ENCODE results near the gene GTF2IRD1. TPM values are rescaled to one million over a fixed set of nuclear protein-coding genes. Genes with fewer than 3 reads are reported as not detected.

Gene GTF2IRD1
- total and polyA plus RNA-seq, 2 experiments from 2014 or later, result 28.7 to 37.1 TPM

DNA sequence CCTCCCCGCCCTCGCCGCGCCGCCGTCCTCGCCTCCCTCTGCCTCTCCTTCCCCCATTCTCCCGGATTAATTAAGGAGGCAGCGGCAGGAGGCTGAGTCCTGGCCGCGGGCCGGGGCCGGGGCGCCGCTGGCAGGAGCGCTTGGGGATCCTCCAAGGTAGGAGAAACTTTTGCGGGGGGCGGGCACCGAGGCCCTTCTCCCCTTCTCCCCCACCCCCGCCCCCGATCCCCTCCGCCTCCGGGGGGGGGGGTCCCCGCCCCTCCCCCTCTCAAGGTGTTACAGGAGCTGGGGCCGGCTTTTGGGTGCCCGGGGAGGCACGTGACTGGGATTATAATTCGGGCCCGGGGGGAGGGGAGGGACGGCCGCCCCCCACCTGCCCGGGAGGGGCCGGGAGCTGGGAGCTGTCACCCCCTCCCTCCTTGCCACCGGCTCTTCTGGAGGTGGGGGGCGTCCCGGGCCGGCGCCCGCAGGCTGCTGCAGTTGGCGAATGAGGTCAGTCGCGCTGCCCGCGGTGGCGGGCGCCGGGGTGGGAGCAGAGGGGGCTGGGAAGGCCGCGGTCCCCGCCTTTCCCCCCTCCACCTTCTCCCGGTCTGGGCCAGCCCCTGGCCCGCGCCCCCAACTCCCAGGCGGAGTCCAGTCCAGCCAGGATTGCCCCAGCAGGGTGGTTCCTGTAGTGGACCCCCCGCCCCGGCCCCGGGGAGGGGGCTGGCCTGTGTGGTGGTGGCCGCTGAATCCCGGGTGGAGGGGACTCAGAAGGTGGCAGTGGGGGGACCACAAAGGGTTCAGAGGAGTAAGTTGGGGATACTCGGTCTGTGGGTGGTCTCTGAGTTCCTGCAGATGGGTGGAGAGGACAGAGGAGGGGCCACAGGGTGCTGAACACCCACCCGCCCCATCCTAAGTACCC is 567 bp downstream of the GTF2IRD1 start:
- H3K36me3 Mint-ChIP-seq (ENCODE audit: low read depth), result no peaks in the 10 kb centered on the region; the same call in 2 of the 3 replicates
- H4K20me1 ChIP-seq (replicated peaks; ENCODE audit: insufficient read depth), result peaks cover 7% of the 10 kb centered on the region
- peak overlapping the region; percentile 90 for H3K4me2 ChIP-seq
- H3K27me3 ChIP-seq (ENCODE audit: insufficient read depth), result no peaks in the 10 kb centered on the region
- peaks cover 2% of the 10 kb centered on the region; the same call in 2 of the 3 replicates for H3K9me3 Mint-ChIP-seq
- H3K79me2 ChIP-seq (replicated peaks; ENCODE audit: insufficient read depth), result peaks cover 49% of the 10 kb centered on the region
- H3K4me3 Mint-ChIP-seq, result peak overlapping the region; percentile 68
- no peaks in the 10 kb centered on the region for H3K36me3 ChIP-seq (ENCODE audit: insufficient read depth)
- TF ChIP-seq NANOG (IDR thresholded peaks at IDR 0.05; ENCODE audit: borderline replicate concordance) (no peak), EZH2phosphoT487 (IDR thresholded peaks at IDR 0.05; ENCODE audit: unreplicated experiment) (no peak), ZNF331 (CRISPR knock-in tag; IDR thresholded peaks at IDR 0.05; ENCODE audit: low read depth) (no peak), EZH2 (IDR thresholded peaks at IDR 0.05; ENCODE audit: low read depth, unreplicated experiment) (no peak), CREB1 (CRISPR knock-in tag; IDR thresholded peaks at IDR 0.05; ENCODE audit: low read depth) (no peak), ZNF114 (CRISPR knock-in tag; IDR thresholded peaks at IDR 0.05) (no peak), STAT1 (IDR thresholded peaks at IDR 0.05; ENCODE audit: unreplicated experiment) (no peak)
- TF ChIP-seq, protein P1, sequence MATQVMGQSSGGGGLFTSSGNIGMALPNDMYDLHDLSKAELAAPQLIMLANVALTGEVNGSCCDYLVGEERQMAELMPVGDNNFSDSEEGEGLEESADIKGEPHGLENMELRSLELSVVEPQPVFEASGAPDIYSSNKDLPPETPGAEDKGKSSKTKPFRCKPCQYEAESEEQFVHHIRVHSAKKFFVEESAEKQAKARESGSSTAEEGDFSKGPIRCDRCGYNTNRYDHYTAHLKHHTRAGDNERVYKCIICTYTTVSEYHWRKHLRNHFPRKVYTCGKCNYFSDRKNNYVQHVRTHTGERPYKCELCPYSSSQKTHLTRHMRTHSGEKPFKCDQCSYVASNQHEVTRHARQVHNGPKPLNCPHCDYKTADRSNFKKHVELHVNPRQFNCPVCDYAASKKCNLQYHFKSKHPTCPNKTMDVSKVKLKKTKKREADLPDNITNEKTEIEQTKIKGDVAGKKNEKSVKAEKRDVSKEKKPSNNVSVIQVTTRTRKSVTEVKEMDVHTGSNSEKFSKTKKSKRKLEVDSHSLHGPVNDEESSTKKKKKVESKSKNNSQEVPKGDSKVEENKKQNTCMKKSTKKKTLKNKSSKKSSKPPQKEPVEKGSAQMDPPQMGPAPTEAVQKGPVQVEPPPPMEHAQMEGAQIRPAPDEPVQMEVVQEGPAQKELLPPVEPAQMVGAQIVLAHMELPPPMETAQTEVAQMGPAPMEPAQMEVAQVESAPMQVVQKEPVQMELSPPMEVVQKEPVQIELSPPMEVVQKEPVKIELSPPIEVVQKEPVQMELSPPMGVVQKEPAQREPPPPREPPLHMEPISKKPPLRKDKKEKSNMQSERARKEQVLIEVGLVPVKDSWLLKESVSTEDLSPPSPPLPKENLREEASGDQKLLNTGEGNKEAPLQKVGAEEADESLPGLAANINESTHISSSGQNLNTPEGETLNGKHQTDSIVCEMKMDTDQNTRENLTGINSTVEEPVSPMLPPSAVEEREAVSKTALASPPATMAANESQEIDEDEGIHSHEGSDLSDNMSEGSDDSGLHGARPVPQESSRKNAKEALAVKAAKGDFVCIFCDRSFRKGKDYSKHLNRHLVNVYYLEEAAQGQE (IDR thresholded peaks at IDR 0.05; ENCODE audit: unreplicated experiment), result no peak
- TF ChIP-seq, protein P2, sequence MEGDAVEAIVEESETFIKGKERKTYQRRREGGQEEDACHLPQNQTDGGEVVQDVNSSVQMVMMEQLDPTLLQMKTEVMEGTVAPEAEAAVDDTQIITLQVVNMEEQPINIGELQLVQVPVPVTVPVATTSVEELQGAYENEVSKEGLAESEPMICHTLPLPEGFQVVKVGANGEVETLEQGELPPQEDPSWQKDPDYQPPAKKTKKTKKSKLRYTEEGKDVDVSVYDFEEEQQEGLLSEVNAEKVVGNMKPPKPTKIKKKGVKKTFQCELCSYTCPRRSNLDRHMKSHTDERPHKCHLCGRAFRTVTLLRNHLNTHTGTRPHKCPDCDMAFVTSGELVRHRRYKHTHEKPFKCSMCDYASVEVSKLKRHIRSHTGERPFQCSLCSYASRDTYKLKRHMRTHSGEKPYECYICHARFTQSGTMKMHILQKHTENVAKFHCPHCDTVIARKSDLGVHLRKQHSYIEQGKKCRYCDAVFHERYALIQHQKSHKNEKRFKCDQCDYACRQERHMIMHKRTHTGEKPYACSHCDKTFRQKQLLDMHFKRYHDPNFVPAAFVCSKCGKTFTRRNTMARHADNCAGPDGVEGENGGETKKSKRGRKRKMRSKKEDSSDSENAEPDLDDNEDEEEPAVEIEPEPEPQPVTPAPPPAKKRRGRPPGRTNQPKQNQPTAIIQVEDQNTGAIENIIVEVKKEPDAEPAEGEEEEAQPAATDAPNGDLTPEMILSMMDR (conservative IDR thresholded peaks at IDR 0.05; ENCODE audit: low read depth in 2 of 2), result no peak
- no peak for DNase-seq (ENCODE audit: low spot score)
- peaks cover 12% of the 10 kb centered on the region for H3K4me1 Mint-ChIP-seq
- H2AFZ ChIP-seq, result peak overlapping the region; percentile 72; the same call in 1 of the 2 replicates
- peak; percentile 20 for ATAC-seq
- H3F3A ChIP-seq (replicated peaks; ENCODE audit: low read depth), result peaks cover 12% of the 10 kb centered on the region; the same call in 1 of the 2 replicates
- peaks cover 6% of the 10 kb centered on the region for H3K27me3 Mint-ChIP-seq (ENCODE audit: insufficient read depth, low read depth, poor library complexity)
- H3K9me2 ChIP-seq (ENCODE audit: insufficient read depth), result no peaks in the 10 kb centered on the region
- no peak overlapping the region for H3K27ac Mint-ChIP-seq
- H3K27ac ChIP-seq (ENCODE audit: low read depth), result no peak overlapping the region
- peak overlapping the region; percentile 72 for H3K4me3 ChIP-seq
- peaks cover 7% of the 10 kb centered on the region for H3K4me1 ChIP-seq (ENCODE audit: insufficient read depth)
